ENCODE results near the gene TEX48.

TEX48 gene, protein sequence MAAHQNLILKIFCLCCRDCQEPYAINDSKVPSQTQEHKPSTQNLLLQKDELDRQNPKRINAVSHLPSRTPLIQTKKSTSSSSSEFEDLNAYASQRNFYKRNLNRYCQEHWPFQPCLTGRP

DNA sequence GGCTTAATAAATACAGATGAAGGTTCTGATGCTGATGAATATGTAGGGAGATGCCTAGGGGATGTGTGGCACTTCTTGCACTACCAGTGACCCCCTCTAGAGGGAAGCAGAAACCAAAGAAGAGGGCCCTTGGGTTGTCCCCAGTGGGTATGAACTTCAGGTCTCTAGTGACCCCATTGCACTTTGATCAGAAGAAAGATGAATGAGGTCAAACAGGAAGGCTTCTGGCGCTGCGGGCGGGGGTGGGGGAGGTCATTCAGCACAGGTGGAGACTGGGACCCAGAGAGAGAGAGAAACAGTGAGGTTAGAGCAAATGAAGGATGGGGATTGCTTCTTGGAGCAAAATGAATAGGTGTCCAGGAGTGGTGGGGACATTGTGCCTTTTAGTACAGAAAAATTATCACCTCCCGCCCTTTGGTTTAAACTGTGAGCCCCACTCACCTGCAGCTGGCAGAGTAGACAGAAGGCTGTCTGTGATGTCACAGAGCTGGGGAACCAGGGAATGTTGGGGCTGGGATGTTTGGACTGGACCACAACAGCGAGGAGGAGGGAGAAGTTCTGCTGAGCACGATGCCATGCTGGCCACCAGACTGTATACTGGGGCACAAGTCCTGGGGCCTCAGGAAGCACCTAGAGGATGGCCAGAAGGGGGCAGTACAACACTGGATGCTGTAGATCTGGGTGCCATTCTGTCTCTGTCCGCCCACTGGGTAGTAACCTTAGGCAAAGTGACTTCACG lies at the start of gene TEX48:
Gene TEX48, minus strand, starts transcription at position 599 of the 739 bp plus-strand sequence. CDS start 10,469 bp downstream, outside the sequence.
- peak; percentile 8 to 38 for DNase-seq

DNA sequence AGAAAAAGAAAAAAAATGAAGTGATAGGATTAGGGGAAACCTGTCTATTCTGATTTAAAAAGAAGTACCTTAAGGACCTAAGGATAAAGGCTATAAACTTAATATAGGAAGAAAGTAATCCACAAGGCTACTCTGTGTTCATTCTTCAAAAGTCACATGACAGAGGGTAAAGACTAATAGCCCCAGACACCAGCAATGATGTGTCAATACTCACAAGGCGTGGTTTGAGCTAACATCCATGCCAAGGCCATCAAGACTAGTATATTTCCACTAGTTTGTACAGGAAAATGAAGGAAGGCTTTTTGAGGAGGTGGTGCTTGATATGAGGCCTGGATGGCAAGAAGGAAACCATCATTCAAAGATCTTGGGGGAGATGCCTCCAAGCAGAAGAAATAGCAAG lies 49.7 kb upstream of the TEX48 start:
- DNase-seq, result no peak

DNA sequence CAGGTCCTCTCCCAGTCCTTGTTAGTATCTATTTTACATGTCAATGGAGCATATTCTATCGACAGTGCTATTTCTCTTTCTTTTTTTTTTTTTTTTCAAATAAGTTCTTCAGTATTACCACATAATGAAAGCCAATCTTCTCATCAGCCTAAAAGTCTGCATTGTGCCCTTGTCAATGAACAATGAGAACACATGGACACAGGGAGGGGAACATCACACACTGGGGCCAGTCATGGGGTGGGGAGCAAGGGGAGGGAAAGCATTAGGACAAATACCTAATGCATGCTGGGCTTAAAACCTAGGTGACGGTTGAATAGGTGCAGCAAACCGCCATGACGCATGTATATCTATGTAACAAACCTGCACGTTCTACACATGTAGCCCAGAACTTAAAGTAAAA lies 47.7 kb upstream of the TEX48 start:
- no peak for DNase-seq

- no peak for DNase-seq
Measured at GRCh38 chr9:114725930-114726329, 43.9 kb upstream of the TEX48 start.

DNA sequence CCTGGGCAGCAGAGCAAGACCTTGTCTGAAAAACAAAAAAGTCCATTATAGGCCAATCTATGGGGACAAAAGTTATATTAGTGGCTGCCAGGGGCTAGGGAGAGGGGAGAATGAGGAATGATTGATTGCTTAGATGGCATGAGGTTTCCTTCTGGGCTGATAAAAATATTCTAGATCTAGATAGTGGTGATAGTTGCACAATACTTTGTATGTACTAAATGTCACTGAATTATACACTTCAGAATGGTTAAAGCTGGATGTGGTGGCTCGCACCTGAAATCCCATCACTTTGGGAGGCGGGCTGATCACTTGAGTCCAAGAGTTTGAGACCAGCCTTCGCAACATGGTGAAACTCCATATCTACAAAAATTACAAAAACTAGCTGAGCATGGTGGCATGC lies 42.8 kb upstream of the TEX48 start:
- DNase-seq, result no peak

DNA sequence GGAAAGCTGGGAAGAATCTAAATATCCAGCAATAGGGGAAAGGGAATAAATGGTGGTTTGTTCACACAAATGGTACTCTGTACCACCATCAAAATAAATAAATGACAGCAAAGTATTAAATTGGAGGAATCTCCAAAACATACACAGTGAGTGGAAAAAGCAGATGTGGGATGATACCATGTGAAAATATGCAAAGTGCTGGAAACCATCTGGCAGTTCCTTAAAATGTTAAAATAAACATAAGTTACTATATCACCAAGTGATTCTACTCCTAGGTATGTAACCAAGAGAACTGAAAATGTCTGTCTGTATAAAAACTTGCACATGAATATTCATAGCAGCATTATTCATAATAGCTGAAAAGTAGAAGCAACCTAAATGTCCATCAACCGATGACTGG lies 41.9 kb upstream of the TEX48 start:
- DNase-seq, result no peak

DNA sequence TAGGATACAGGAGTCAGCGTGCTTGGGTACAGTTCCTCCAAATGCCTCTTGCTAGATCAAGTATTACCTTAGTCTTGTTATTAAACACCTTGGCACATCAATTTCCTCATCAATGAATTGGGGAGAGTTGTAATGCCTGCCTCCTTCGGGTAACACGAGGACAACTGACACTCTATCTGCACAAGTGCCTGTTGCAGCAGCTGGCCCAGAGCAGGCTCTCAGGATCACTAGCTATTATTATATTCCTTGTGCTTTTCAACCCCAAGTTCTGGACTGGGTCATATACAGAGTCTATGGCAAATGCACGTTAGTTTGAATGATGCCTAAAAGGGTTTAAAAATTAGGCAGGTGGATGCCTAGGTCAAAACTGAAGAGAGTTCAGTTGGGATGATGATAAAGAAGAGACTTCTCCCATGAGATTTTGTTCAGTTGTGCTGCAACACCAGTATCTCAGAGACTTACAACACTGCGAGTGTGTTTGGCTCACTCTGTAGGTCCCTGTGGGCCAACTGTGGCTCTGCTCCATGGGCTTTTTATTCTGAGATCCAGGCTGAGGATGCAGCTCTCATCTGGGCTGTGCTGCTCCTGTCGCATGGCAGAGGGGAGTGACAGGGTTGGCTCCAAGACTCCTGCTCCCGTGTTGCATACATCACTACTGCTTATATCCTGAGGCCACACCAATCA lies 41.1 kb upstream of the TEX48 start:
- DNase-seq, result no peak

DNA sequence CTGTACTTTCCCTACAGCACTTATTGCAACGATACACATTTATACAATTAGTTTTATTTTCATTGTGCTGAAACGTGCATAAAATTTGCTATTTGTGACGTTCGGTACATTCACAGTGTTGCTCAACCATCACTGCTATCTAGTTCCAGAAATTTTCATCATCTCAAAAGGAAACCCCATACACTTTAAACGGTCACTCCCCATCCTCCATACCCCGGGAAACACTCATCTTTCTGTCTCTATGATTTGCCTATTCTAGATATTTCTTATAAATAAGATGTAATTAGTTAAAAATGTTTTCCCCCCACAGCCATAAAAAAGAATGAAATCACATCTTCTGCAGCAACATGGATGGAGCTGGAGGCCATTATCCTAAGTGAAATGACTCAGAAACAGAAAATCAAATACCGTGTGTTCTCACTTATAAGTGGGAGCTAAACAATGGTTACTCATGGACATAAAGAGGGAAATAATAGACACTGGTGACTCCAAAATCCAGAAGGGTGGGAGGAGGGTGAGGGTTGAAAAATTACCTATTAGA lies 40.2 kb upstream of the TEX48 start:
- no peak for DNase-seq

DNA sequence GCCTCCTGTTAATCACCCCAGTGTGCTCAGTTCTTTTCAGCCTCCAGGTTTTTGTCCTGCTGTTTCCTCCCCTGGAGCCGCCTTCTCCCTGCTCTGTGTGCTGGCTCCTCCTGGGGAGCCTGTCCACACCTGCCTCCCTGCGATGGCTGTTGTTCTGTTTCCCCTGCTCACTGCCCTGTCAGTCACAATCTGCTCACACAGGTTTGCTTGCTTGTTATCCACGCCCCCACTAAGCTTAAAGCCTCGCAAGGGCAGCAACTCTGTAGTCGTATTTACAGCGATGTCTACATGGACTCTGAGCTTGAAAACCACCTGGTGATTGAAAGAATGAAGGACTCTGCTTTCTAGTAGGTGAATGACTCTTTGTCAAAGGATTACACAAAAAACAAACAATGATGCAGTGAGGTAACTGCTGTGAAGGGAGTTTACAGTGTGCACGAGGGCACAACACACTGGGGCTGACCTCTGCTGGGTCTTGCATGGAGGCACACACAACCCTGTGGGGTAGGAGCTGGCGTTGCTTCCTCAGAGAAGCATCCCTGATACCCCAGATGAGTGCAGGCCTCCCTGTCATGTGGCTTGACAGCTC lies 39.6 kb upstream of the TEX48 start:
- no peak for DNase-seq

DNA sequence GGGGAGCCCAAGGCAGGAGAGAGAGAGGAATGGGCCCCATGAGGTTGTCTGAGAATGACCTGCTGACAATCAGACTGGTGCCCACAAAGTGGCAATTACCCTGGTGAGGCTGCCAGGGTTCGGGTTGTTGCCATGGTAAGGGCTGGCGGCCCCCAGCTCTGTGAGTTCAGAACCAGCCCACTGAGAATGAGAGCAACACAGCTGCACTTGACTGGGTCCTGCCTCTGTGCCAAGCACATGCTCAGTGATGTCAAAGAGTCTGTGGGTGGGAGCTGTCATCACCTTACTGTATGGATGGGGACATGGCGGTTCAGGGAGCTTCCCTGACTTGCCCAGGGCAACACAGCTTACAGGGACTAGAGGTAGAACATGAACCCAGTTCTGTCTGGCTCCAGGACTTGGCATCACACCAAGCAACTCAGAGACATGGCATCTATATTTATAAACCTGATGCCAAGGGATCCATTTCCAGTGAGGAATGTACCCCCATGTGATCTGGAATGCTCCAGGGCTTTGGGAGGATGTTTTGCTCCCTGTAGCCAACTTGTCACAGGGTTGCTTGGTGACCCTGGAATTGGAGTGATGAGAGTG lies 38.2 kb upstream of the TEX48 start:
- DNase-seq, result no peak

GRCh38 chr9:114719290-114719689 lies 37.3 kb upstream of the TEX48 start:
- no peak for DNase-seq

GRCh38 chr9:114718801-114719221 lies 36.8 kb upstream of the TEX48 start:
- DNase-seq, result no peak

GRCh38 chr9:114717908-114718486 lies 36.0 kb upstream of the TEX48 start:
- DNase-seq, result no peak

DNA sequence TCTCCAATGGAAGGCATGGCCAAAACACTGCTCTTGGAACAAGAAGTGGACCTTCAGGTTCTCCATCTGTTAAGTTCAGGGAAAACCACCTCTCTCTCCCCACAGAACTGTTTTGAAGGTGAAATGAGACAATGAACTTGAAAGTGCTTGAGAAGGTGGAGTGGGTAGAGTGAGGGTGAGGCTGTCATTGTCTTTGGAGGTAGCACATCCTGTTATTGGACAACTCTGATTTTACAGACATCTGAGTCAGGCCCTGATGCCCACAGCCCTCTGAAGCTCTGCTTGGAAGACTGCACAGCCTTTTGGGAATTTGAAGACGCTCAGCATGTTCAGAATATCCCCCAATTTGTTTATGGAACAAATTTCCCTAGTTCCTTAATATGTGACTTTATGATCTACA lies 27.6 kb upstream of the TEX48 start:
- no peak for DNase-seq

DNA sequence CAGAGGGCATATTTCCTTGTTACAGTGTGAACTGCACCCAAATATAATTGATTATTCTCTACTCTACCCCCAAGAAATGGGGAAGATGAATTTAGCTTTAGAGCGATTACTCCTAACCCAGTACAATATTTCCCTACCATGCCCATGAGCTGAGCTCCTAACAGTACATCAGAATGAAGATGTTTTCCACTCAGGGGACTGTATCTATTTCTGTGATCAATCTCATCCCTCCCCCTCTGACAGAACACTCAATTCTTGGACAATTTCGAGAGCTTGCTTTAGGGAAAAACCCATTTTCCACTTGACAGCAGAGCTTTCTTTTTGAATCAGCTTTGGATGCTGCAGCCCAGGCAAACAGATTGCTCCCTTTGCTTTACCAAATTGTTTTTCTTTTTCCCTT lies 24.7 kb upstream of the TEX48 start:
- DNase-seq, result no peak

DNA sequence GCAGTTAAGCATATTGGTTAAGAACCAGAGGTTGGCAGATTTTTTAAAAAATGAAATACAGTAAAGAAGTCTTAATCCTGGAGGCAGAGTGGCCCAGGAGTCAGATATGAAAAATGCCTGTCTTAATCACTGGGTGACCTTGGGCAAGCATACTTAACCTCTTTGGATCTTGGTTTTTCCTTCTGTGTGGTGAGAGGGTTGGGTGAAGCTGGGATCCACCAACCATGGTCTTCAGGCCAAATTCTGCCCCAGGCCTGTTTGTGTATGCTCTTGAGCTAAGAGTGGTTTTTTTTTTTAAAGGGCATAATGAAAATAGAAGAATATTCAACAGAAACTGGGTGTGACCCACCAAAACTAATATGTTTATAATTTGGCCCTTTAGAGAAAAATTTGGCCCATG lies 20.0 kb upstream of the TEX48 start:
- no peak for DNase-seq

DNA sequence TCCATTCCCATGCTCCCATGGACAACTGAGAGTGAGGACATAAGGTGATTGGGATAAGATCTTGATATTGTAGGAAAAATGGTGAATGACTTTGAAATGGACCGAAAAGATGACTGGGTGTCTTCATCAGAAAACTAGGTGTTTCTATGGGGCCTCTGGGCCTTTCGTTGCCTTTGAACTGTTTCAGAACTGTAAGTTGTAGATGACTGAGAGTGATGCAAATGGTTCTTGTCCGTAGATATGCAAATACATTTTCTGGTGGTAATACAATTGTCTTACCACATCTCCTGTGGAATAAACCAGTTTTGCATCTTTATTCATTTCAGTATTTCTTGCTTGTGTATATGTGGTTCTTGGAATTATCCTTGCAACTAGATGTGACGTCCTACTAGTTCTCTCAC lies 16.0 kb upstream of the TEX48 start:
- no peak for DNase-seq

GRCh38 chr9:114696814-114697544 lies 15.0 kb upstream of the TEX48 start:
- no peak for DNase-seq

GRCh38 chr9:114695948-114696347 lies 14.0 kb upstream of the TEX48 start:
- no peak for DNase-seq

- DNase-seq, result no peak
Measured at GRCh38 chr9:114694719-114695269, 12.8 kb upstream of the TEX48 start.

DNA sequence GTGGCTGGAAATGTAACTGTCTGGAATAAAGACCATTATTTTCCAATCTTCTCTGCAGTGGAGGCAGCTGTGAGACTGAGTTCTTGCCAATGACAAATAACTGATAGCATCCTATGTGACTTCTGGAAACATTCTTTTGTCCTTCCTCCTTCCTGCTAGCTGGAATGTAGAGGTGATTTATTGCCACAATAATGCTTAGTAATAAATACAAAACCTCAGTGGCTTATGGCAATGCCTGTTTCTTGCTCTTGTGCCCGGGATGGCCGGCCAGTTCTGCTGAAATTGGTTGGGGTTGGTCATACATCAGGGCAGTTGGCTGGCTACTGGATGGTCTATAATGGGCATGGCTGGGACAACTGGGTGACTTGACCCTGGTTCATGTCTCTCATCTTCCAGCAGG lies 12.2 kb upstream of the TEX48 start:
- DNase-seq, result no peak

Measured in NCI-H446 (cell line).